Renal cortical epithelial cell (primary cell): Measurements from ENCODE around the gene C6orf15. TPM values are rescaled to one million over a fixed set of nuclear protein-coding genes. Genes with fewer than 3 reads are reported as not detected.
"Not testable (repeated sequence)": the region's sequence is repeated elsewhere in the genome, so short reads cannot be mapped to it uniquely, and the experiment has no call there.

Experiments used
- DNase-seq: peaks from one replicate; pipeline ENCODE4 v3.0.0-alpha.2; 2011; ENCODE audit warnings: low read depth
- total RNA-seq: library from RNA; depleted of rRNA; stranded (reverse); fragments of >200 nt; gene quantifications from 2 replicates; pipeline ENCODE4 v1.2.3, GENCODE V29; 2014

The C6orf15 gene
- total RNA-seq, 1 donor from 2014 or later = not detected

DNA sequence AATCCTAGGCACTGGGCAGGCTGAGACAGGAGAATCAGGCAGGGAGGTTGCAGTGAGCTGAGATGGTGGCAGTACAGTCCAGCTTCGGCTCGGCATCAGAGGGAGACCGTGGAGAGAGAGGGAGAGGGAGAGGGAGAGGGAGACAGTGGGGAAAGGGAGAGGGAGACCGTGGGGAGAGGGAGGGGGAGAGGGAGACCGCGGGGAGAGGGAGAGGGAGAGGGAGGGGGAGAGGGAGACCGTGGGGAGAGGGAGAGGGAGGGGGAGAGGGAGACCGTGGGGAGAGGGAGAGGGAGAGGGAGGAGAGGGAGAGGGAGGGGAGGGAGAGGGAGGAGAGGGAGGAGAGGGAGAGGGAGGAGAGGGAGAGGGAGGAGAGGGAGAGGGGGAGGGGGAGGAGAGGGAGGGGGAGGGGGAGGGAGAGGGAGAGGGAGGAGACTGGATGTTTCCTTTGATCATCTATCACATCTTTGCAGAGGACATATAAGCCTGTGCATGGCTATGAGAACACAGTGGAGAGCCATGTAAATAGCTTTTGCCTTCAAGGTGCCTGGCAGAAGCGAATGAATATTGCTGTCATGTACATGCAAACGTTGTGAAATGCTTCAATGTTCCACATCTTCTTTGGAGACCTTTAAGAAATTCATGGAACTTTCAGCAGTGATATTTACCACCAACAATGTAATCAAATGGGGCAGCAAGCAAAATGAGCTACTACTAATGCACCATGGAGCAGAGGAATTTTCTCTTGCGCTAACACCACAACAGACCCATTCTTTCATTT is 44.3 kb downstream of the C6orf15 start:
- not testable (repeated sequence) for DNase-seq

DNA sequence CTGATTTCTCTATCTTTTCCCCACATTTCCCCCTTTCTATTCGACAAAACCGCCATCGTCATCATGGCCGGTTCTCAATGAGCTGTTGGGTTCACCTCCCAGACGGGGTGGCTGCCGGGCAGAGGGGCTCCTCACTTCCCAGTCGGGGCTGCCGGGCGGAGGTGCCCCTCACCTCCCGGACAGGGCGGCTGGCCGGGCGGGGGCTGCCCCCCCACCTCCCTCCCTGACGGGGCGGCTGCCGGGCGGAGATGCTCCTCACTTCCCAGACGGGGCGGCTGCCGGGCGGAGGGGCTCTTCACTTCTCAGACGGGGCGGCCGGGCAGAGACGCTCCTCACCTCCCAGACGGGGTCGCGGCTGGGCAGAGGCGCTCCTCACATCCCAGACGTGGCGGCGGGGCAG is 45.3 kb downstream of the C6orf15 start:
- DNase-seq = not testable (repeated sequence)

DNA sequence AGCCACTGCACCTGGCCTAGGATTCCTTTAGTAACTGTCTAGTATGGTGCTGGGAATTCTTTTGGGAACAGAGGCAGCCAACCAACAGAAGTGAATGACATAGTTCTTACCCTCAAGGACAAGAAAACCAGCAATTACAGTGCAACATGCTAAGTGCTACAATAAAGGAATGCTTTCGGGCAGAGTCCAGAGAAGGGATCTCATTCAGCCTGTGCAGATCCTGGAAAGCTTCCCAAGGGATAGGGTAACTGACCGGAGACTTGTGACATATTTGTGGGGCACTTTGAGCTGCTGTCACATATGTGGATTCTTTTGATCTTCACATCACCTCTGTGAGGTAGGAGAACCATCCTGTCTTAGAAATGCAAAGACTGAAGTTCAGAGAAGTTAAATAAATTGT is 46.8 kb downstream of the C6orf15 start:
- DNase-seq = peak; percentile 18

DNA sequence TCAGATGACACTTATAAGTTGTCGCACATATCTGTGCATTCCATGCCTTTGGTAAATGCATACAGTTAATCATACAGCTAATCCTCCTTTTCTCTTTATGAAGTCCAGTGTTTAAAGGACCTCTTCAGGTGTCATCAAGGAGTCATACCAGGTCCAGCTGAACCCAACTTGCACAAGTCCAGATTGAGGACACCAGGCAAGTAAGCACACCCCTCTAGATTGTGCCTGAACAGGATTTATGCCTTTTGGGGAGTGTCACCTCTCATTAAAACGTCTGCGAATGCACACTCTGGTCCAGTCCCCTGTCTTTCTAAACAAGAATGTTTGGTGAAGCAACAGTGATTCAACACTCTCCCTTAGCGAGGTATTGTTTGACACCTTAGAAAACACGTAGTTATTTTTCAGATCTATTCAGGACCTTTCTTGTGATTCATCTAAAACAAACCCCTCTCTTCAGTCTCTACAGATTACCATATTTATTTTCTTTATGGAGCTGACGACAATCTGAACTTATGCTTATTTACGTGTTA is 48.4 kb downstream of the C6orf15 start:
- DNase-seq = no peak

Other genes starting within 250 kb of the C6orf15 start
- gene DDR1, start 228.1 kb downstream of the C6orf15 start, total RNA-seq = 165 and 197 TPM in 2 replicates
- 17.2 and 24.2 TPM in 2 replicates for gene GTF2H4, start 204.4 kb downstream of the C6orf15 start, total RNA-seq
- gene VARS2, start 198.3 kb downstream of the C6orf15 start, total RNA-seq = 47.5 and 144 TPM in 2 replicates
- gene SFTA2, start 180.4 kb downstream of the C6orf15 start, total RNA-seq = 1.9 TPM in 1 of 2 replicates, not detected in the other
- 0.17 TPM in 1 of 2 replicates, not detected in the other for gene MUCL3, start 171.6 kb downstream of the C6orf15 start, total RNA-seq
- gene MUC21, start 128.9 kb downstream of the C6orf15 start, total RNA-seq = not detected in 2 replicates
- gene MUC22, start 102.1 kb downstream of the C6orf15 start, total RNA-seq = 0.15 TPM in 1 of 2 replicates, not detected in the other
- gene PSORS1C1, start 2.2 kb upstream of the C6orf15 start, total RNA-seq = 1.0 and 5.1 TPM in 2 replicates
- under 0.01 and 0.05 TPM in 2 replicates for gene CDSN, start 7.9 kb upstream of the C6orf15 start, total RNA-seq
- not detected in 2 replicates for gene PSORS1C2, start 26.5 kb upstream of the C6orf15 start, total RNA-seq
- 12.9 and 21.0 TPM in 2 replicates for gene CCHCR1, start 45.2 kb upstream of the C6orf15 start, total RNA-seq
- gene TCF19, start 46.0 kb upstream of the C6orf15 start, total RNA-seq = 2.2 and 10.8 TPM in 2 replicates
- gene POU5F1, start 58.1 kb upstream of the C6orf15 start, total RNA-seq = 6.6 and 11.3 TPM in 2 replicates
- 140 and 532 TPM in 2 replicates for gene HLA-C, start 159.5 kb upstream of the C6orf15 start, total RNA-seq
- gene HLA-B, start 244.6 kb upstream of the C6orf15 start, total RNA-seq = 208 and 644 TPM in 2 replicates